Measurements from ENCODE around the gene KATNBL1.
"Not testable (repeated sequence)": the region's sequence is repeated elsewhere in the genome, so short reads cannot be mapped to it uniquely, and the experiment has no call there.

The KATNBL1 gene

GRCh38 chr15:34223904-34224596, 14.2 kb upstream of the KATNBL1 start:
- H3K9me3 ChIP-seq (ENCODE audit: low read length), result no peaks in the 10 kb centered on the region
- H3K36me3 ChIP-seq (ENCODE audit: insufficient read depth, low read length), result peaks cover 14% of the 10 kb centered on the region
- no peaks in the 10 kb centered on the region for H3K27me3 ChIP-seq (ENCODE audit: insufficient read depth, low read length)
- H3K4me3 ChIP-seq (ENCODE audit: low read length), result peak overlapping the region; percentile 82
- peaks cover 7% of the 10 kb centered on the region for H3K4me1 ChIP-seq (ENCODE audit: insufficient read depth, low read length)
- H2AFZ ChIP-seq (ENCODE audit: low read depth, low read length), result peak overlapping the region; percentile 41

- H2AFZ ChIP-seq (ENCODE audit: low read depth, low read length), result no peak overlapping the region
- no peaks in the 10 kb centered on the region for H3K9me3 ChIP-seq (ENCODE audit: low read length)
- H3K4me3 ChIP-seq (ENCODE audit: low read length), result no peak overlapping the region
- H3K4me1 ChIP-seq (ENCODE audit: insufficient read depth, low read length), result no peaks in the 10 kb centered on the region
- no peaks in the 10 kb centered on the region for H3K36me3 ChIP-seq (ENCODE audit: insufficient read depth, low read length)
- peaks cover 5% of the 10 kb centered on the region for H3K27me3 ChIP-seq (ENCODE audit: insufficient read depth, low read length)
Measured at GRCh38 chr15:34217587-34218225, 7.8 kb upstream of the KATNBL1 start.

- no peaks in the 10 kb centered on the region for H3K4me1 ChIP-seq (ENCODE audit: insufficient read depth, low read length)
- no peaks in the 10 kb centered on the region for H3K9me3 ChIP-seq (ENCODE audit: low read length)
- H2AFZ ChIP-seq (ENCODE audit: low read depth, low read length), result no peak overlapping the region
- H3K27me3 ChIP-seq (ENCODE audit: insufficient read depth, low read length), result peaks cover 5% of the 10 kb centered on the region
- H3K4me3 ChIP-seq (ENCODE audit: low read length), result no peak overlapping the region
- H3K36me3 ChIP-seq (ENCODE audit: insufficient read depth, low read length), result no peaks in the 10 kb centered on the region
Measured at GRCh38 chr15:34216527-34217270, 6.8 kb upstream of the KATNBL1 start.

GRCh38 chr15:34214135-34214534, 4.2 kb upstream of the KATNBL1 start:
- H2AFZ ChIP-seq (ENCODE audit: low read depth, low read length), result no peak overlapping the region
- no peaks in the 10 kb centered on the region for H3K9me3 ChIP-seq (ENCODE audit: low read length)
- no peaks in the 10 kb centered on the region for H3K36me3 ChIP-seq (ENCODE audit: insufficient read depth, low read length)
- H3K4me3 ChIP-seq (ENCODE audit: low read length), result no peak overlapping the region
- peaks cover 8% of the 10 kb centered on the region for H3K27me3 ChIP-seq (ENCODE audit: insufficient read depth, low read length)
- H3K4me1 ChIP-seq (ENCODE audit: insufficient read depth, low read length), result no peaks in the 10 kb centered on the region

- no peak overlapping the region for H3K4me3 ChIP-seq (ENCODE audit: low read length)
- peaks cover 8% of the 10 kb centered on the region for H3K27me3 ChIP-seq (ENCODE audit: insufficient read depth, low read length)
- no peaks in the 10 kb centered on the region for H3K9me3 ChIP-seq (ENCODE audit: low read length)
Measured at GRCh38 chr15:34213690-34214089, 3.8 kb upstream of the KATNBL1 start.

GRCh38 chr15:34206011-34206410, 3.9 kb downstream of the KATNBL1 start:
- Histone ChIP-seq H3K36me3 (ENCODE audit: insufficient read depth, low read length) (peaks cover 11% of the 10 kb centered on the region), H3K4me3 (ENCODE audit: low read length) (no peak overlapping the region), H3K9me3 (ENCODE audit: low read length) (peaks cover 3% of the 10 kb centered on the region), H3K27me3 (ENCODE audit: insufficient read depth, low read length) (peaks cover 2% of the 10 kb centered on the region), H2AFZ (ENCODE audit: low read depth, low read length) (no peak overlapping the region), H3K4me1 (ENCODE audit: insufficient read depth, low read length) (peaks cover 4% of the 10 kb centered on the region)

More at GRCh38 chr15:34213690-34214089, 3.8 kb upstream of the KATNBL1 start:
- Histone ChIP-seq H3K4me1 (ENCODE audit: insufficient read depth, low read length) (no peaks in the 10 kb centered on the region), H2AFZ (ENCODE audit: low read depth, low read length) (no peak overlapping the region), H3K36me3 (ENCODE audit: insufficient read depth, low read length) (no peaks in the 10 kb centered on the region)

- peaks cover 20% of the 10 kb centered on the region for H3K36me3 ChIP-seq (ENCODE audit: insufficient read depth, low read length)
- peaks cover 3% of the 10 kb centered on the region for H3K9me3 ChIP-seq (ENCODE audit: low read length)
- no peaks in the 10 kb centered on the region for H3K27me3 ChIP-seq (ENCODE audit: insufficient read depth, low read length)
- H3K4me1 ChIP-seq (ENCODE audit: insufficient read depth, low read length), result peaks cover 4% of the 10 kb centered on the region
- no peak overlapping the region for H2AFZ ChIP-seq (ENCODE audit: low read depth, low read length)
- no peak overlapping the region for H3K4me3 ChIP-seq (ENCODE audit: low read length)
Measured at GRCh38 chr15:34203936-34204335, 6.0 kb downstream of the KATNBL1 start.

GRCh38 chr15:34203305-34203704, 6.6 kb downstream of the KATNBL1 start:
- Histone ChIP-seq H2AFZ (ENCODE audit: low read depth, low read length) (no peak overlapping the region), H3K36me3 (ENCODE audit: insufficient read depth, low read length) (peaks cover 25% of the 10 kb centered on the region), H3K4me1 (ENCODE audit: insufficient read depth, low read length) (peaks cover 3% of the 10 kb centered on the region), H3K9me3 (ENCODE audit: low read length) (peaks cover 3% of the 10 kb centered on the region), H3K27me3 (ENCODE audit: insufficient read depth, low read length) (no peaks in the 10 kb centered on the region), H3K4me3 (ENCODE audit: low read length) (no peak overlapping the region)

GRCh38 chr15:34193272-34193671, 16.6 kb downstream of the KATNBL1 start:
- H3K27me3 ChIP-seq (ENCODE audit: insufficient read depth, low read length), result not testable (repeated sequence)

GRCh38 chr15:34188711-34189110, 21.2 kb downstream of the KATNBL1 start:
- Histone ChIP-seq H2AFZ (ENCODE audit: low read depth, low read length) (no peak overlapping the region), H3K4me1 (ENCODE audit: insufficient read depth, low read length) (no peaks in the 10 kb centered on the region), H3K36me3 (ENCODE audit: insufficient read depth, low read length) (peaks cover 11% of the 10 kb centered on the region), H3K27me3 (ENCODE audit: insufficient read depth, low read length) (no peaks in the 10 kb centered on the region), H3K4me3 (ENCODE audit: low read length) (no peak overlapping the region), H3K9me3 (ENCODE audit: low read length) (peaks cover 20% of the 10 kb centered on the region)

More at GRCh38 chr15:34193272-34193671, 16.6 kb downstream of the KATNBL1 start:
- H3K36me3 ChIP-seq (ENCODE audit: insufficient read depth, low read length); H3K4me1 ChIP-seq (ENCODE audit: insufficient read depth, low read length); H3K4me3 ChIP-seq (ENCODE audit: low read length); H3K9me3 ChIP-seq (ENCODE audit: low read length); H2AFZ ChIP-seq (ENCODE audit: low read depth, low read length): not testable (repeated sequence)

- H3K27me3 ChIP-seq (ENCODE audit: insufficient read depth, low read length), result no peaks in the 10 kb centered on the region
- H3K4me1 ChIP-seq (ENCODE audit: insufficient read depth, low read length), result no peaks in the 10 kb centered on the region
- H3K36me3 ChIP-seq (ENCODE audit: insufficient read depth, low read length), result peaks cover 11% of the 10 kb centered on the region
Measured at GRCh38 chr15:34185666-34186065, 24.2 kb downstream of the KATNBL1 start.

GRCh38 chr15:34182942-34183341, 27.0 kb downstream of the KATNBL1 start:
- peaks cover 20% of the 10 kb centered on the region for H3K9me3 ChIP-seq (ENCODE audit: low read length)
- H3K4me3 ChIP-seq (ENCODE audit: low read length), result no peak overlapping the region
- H3K4me1 ChIP-seq (ENCODE audit: insufficient read depth, low read length), result no peaks in the 10 kb centered on the region
- H3K27me3 ChIP-seq (ENCODE audit: insufficient read depth, low read length), result no peaks in the 10 kb centered on the region
- H2AFZ ChIP-seq (ENCODE audit: low read depth, low read length), result no peak overlapping the region
- H3K36me3 ChIP-seq (ENCODE audit: insufficient read depth, low read length), result peaks cover 11% of the 10 kb centered on the region

More at GRCh38 chr15:34185666-34186065, 24.2 kb downstream of the KATNBL1 start:
- Histone ChIP-seq H3K9me3 (ENCODE audit: low read length) (peaks cover 20% of the 10 kb centered on the region), H3K4me3 (ENCODE audit: low read length) (no peak overlapping the region), H2AFZ (ENCODE audit: low read depth, low read length) (no peak overlapping the region)

- Histone ChIP-seq H3K4me1 (ENCODE audit: insufficient read depth, low read length) (no peaks in the 10 kb centered on the region), H3K4me3 (ENCODE audit: low read length) (no peak overlapping the region), H3K27me3 (ENCODE audit: insufficient read depth, low read length) (no peaks in the 10 kb centered on the region), H3K9me3 (ENCODE audit: low read length) (no peaks in the 10 kb centered on the region), H2AFZ (ENCODE audit: low read depth, low read length) (no peak overlapping the region), H3K36me3 (ENCODE audit: insufficient read depth, low read length) (no peaks in the 10 kb centered on the region)
Measured at GRCh38 chr15:34179234-34179633, 30.7 kb downstream of the KATNBL1 start.

Data from neuron (in vitro differentiated cells).